MM.1S (cell line): ENCODE measurements around the gene AIMP2.
"Not testable (repeated sequence)": the region's sequence is repeated elsewhere in the genome, so short reads cannot be mapped to it uniquely, and the experiment has no call there.

Source experiments
- DNase-seq: peaks from one replicate; pipeline ENCODE4 v3.0.0-alpha.2; 2015
- H2AFZ ChIP-seq: fragments of 300-600 bp; sonication (generic); 2 replicates; pipeline ENCODE4 v1.6.0; 2016; ENCODE audit warnings: antibody characterized with exemption, low read length
- H3F3A ChIP-seq: fragments of 300-600 bp; sonication (generic); 2 replicates; pipeline ENCODE4 v1.6.1; 2016; ENCODE audit warnings: mild to moderate bottlenecking, antibody characterized with exemption, low read length, moderate library complexity, mixed read lengths; ENCODE audit not compliant: insufficient read depth
- H3K27ac ChIP-seq: fragments of 300-600 bp; sonication (generic); 2 replicates; pipeline ENCODE4 v1.5.1; 2016; ENCODE audit warnings: mild to moderate bottlenecking, low read length
- H3K27me3 ChIP-seq: fragments of 300-600 bp; sonication (generic); replicated peaks from 2 replicates; pipeline ENCODE4 v1.6.0; 2016; ENCODE audit warnings: low read length; ENCODE audit not compliant: insufficient read depth
- H3K36me3 ChIP-seq: fragments of 300-600 bp; sonication (generic); replicated peaks from 2 replicates; pipeline ENCODE4 v1.6.1; 2016; ENCODE audit warnings: mild to moderate bottlenecking, low read length, mixed read lengths; ENCODE audit not compliant: insufficient read depth
- H3K4me1 ChIP-seq: fragments of 300-600 bp; sonication (generic); 2 replicates; pipeline ENCODE4 v1.6.1; 2016; ENCODE audit warnings: low read length, mixed read lengths
- H3K4me2 ChIP-seq: fragments of 300-600 bp; sonication (generic); 2 replicates; pipeline ENCODE4 v1.6.0; 2016; ENCODE audit warnings: low read depth, low read length
- H3K4me3 ChIP-seq: fragments of 300-600 bp; sonication (generic); 2 replicates; pipeline ENCODE4 v1.5.1; 2016; ENCODE audit warnings: low read length, mixed read lengths
- H3K79me2 ChIP-seq: fragments of 300-600 bp; sonication (generic); 2 replicates; pipeline ENCODE4 v1.6.1; 2016; ENCODE audit warnings: mixed run types, low read length, mixed read lengths
- H3K9ac ChIP-seq: fragments of 300-600 bp; sonication (generic); 2 replicates; pipeline ENCODE4 v1.6.1; 2016; ENCODE audit warnings: low read length, mixed read lengths
- H3K9me2 ChIP-seq: fragments of 300-600 bp; sonication (generic); replicated peaks from 2 replicates; pipeline ENCODE4 v1.6.1; 2016; ENCODE audit warnings: mild to moderate bottlenecking, low read length, mixed read lengths; ENCODE audit not compliant: insufficient read depth
- H3K9me3 ChIP-seq: fragments of 300-600 bp; sonication (generic); replicated peaks from 2 replicates; pipeline ENCODE4 v1.6.1; 2016; ENCODE audit warnings: mild to moderate bottlenecking, low read length, mixed read lengths; ENCODE audit not compliant: insufficient read depth
- H4K20me1 ChIP-seq: fragments of 300-600 bp; sonication (generic); 2 replicates; pipeline ENCODE4 v1.6.1; 2016; ENCODE audit warnings: mild to moderate bottlenecking, low read length, moderate library complexity, mixed read lengths; ENCODE audit not compliant: insufficient read depth
- CTCF ChIP-seq: fragments of 300-600 bp; sonication (generic); IDR thresholded peaks from 2 replicates; pipeline ENCODE4 v1.5.1; 2016; ENCODE audit warnings: antibody characterized with exemption, low read length, mixed read lengths
- EZH2 ChIP-seq: fragments of 300-600 bp; sonication (generic); optimal IDR thresholded peaks from 2 replicates; pipeline ENCODE3; 2017; ENCODE audit warnings: low read depth, mild to moderate bottlenecking, antibody characterized with exemption, low read length, mixed read lengths
- EZH2phosphoT487 ChIP-seq: fragments of 300-600 bp; sonication (generic); IDR thresholded peaks from 2 replicates; pipeline ENCODE4 v1.6.1; 2018; ENCODE audit warnings: antibody characterized with exemption, low read length

AIMP2 gene

GRCh38 chr7:6035165-6035564 lies 26.1 kb downstream of the AIMP2 start:
- H3K27ac ChIP-seq: no peak overlapping the region
- no peaks in the 10 kb centered on the region for H3K9me2 ChIP-seq
- TF ChIP-seq CTCF: no peak
- TF ChIP-seq EZH2phosphoT487: no peak
- no peak for TF ChIP-seq EZH2
- 0 out of 2 replicates have a peak, but pooled peaks cover 8% of the 10 kb centered on the region for H3K36me3 ChIP-seq
- H3K9ac ChIP-seq: no peak overlapping the region
- no peaks in the 10 kb centered on the region for H4K20me1 ChIP-seq
- no peaks in the 10 kb centered on the region for H3K9me3 ChIP-seq
- no peaks in the 10 kb centered on the region for H3K27me3 ChIP-seq
- peaks cover 14% of the 10 kb centered on the region for H3K79me2 ChIP-seq
- DNase-seq: no peak
- no peaks in the 10 kb centered on the region for H3K4me1 ChIP-seq
- H3K4me3 ChIP-seq: no peak overlapping the region
- no peak overlapping the region for H2AFZ ChIP-seq
- no peak overlapping the region for H3K4me2 ChIP-seq
- no peaks in the 10 kb centered on the region for H3F3A ChIP-seq

GRCh38 chr7:6035686-6036085 lies 26.6 kb downstream of the AIMP2 start:
- Histone ChIP-seq H3K27ac (no peak overlapping the region), H3K9ac (no peak overlapping the region), H3K79me2 (peaks cover 14% of the 10 kb centered on the region), H4K20me1 (no peaks in the 10 kb centered on the region), H3K4me1 (no peaks in the 10 kb centered on the region), H3K9me3 (no peaks in the 10 kb centered on the region), H3K36me3 (0 out of 2 replicates have a peak, but pooled peaks cover 12% of the 10 kb centered on the region), H3K9me2 (no peaks in the 10 kb centered on the region), H3K4me2 (no peak overlapping the region), H2AFZ (no peak overlapping the region), H3F3A (no peaks in the 10 kb centered on the region), H3K27me3 (no peaks in the 10 kb centered on the region), H3K4me3 (no peak overlapping the region)
- DNase-seq: no peak
- TF ChIP-seq EZH2 (no peak), EZH2phosphoT487 (no peak), CTCF (no peak)

- Histone ChIP-seq H3K9ac (no peak overlapping the region), H2AFZ (no peak overlapping the region), H3K27ac (no peak overlapping the region), H3K4me2 (no peak overlapping the region), H3K27me3 (no peaks in the 10 kb centered on the region), H3K4me3 (no peak overlapping the region), H4K20me1 (no peaks in the 10 kb centered on the region), H3K4me1 (no peaks in the 10 kb centered on the region), H3K9me3 (no peaks in the 10 kb centered on the region), H3K36me3 (no peaks in the 10 kb centered on the region; the same call in 1 of the 2 replicates), H3K9me2 (no peaks in the 10 kb centered on the region), H3F3A (no peaks in the 10 kb centered on the region), H3K79me2 (peaks cover 12% of the 10 kb centered on the region)
- DNase-seq: no peak
- TF ChIP-seq CTCF (no peak), EZH2 (no peak), EZH2phosphoT487 (no peak)
These were observed 40.7 kb downstream of the AIMP2 start for GRCh38 chr7:6049780-6050179.

- H3K4me1 ChIP-seq, H2AFZ ChIP-seq, H3K27me3 ChIP-seq, DNase-seq, H3K9me2 ChIP-seq, H3K9me3 ChIP-seq, H3F3A ChIP-seq, H4K20me1 ChIP-seq, H3K27ac ChIP-seq, H3K9ac ChIP-seq, H3K36me3 ChIP-seq, H3K4me2 ChIP-seq, H3K4me3 ChIP-seq: not testable (repeated sequence)
- peaks cover 26% of the 10 kb centered on the region for H3K79me2 ChIP-seq
These were observed 42.1 kb downstream of the AIMP2 start for GRCh38 chr7:6051185-6051584.
